Measurements from ENCODE around the gene MAPT. TPM values are rescaled to one million over a fixed set of nuclear protein-coding genes. Genes with fewer than 3 reads are reported as not detected.
A peak's percentile ranks its signal among the peaks of the same experiment; 100 is the strongest.
"Not testable (repeated sequence)": the region's sequence is repeated elsewhere in the genome, so short reads cannot be mapped to it uniquely, and the experiment has no call there.

The MAPT gene
- total RNA-seq, 1 experiment from 2014 or later = 0.18 TPM

GRCh38 chr17:45861165-45861564, 33.2 kb upstream of the MAPT start:
- DNase-seq (ENCODE audit: low read depth) = no peak

GRCh38 chr17:45862127-45862526, 32.2 kb upstream of the MAPT start:
- DNase-seq (ENCODE audit: low read depth) = not testable (repeated sequence)

- DNase-seq (ENCODE audit: low read depth) = no peak
These were observed 30.3 kb upstream of the MAPT start for GRCh38 chr17:45863857-45864654.

- no peak for DNase-seq (ENCODE audit: low read depth)
These were observed 27.2 kb upstream of the MAPT start for GRCh38 chr17:45867171-45867570.

GRCh38 chr17:45867702-45868101, 26.7 kb upstream of the MAPT start:
- DNase-seq (ENCODE audit: low read depth) = peak; percentile 25

GRCh38 chr17:45868276-45868675, 26.1 kb upstream of the MAPT start:
- DNase-seq (ENCODE audit: low read depth) = peak; percentile 56

GRCh38 chr17:45869676-45870341, 24.5 kb upstream of the MAPT start:
- DNase-seq (ENCODE audit: low read depth) = no peak

GRCh38 chr17:45870342-45870974, 23.9 kb upstream of the MAPT start:
- no peak for DNase-seq (ENCODE audit: low read depth)

GRCh38 chr17:45871718-45872117, 22.6 kb upstream of the MAPT start:
- DNase-seq (ENCODE audit: low read depth) = no peak

- DNase-seq (ENCODE audit: low read depth) = no peak
These were observed 20.6 kb upstream of the MAPT start for GRCh38 chr17:45873728-45874127.

GRCh38 chr17:45874151-45874550, 20.2 kb upstream of the MAPT start:
- DNase-seq (ENCODE audit: low read depth) = no peak

- no peak for DNase-seq (ENCODE audit: low read depth)
These were observed 17.8 kb upstream of the MAPT start for GRCh38 chr17:45876539-45876938.

- no peak for DNase-seq (ENCODE audit: low read depth)
These were observed 16.9 kb upstream of the MAPT start for GRCh38 chr17:45877467-45877866.

GRCh38 chr17:45883063-45883462, 11.3 kb upstream of the MAPT start:
- no peak for DNase-seq (ENCODE audit: low read depth)

GRCh38 chr17:45886852-45887251, 7.5 kb upstream of the MAPT start:
- no peak for DNase-seq (ENCODE audit: low read depth)

- no peak for DNase-seq (ENCODE audit: low read depth)
These were observed 6.0 kb upstream of the MAPT start for GRCh38 chr17:45888392-45888791.

- no peak for DNase-seq (ENCODE audit: low read depth)
These were observed 4.8 kb upstream of the MAPT start for GRCh38 chr17:45889579-45889978.

- no peak for DNase-seq (ENCODE audit: low read depth)
These were observed 681 bp upstream of the MAPT start for GRCh38 chr17:45893725-45894021.

- no peak for DNase-seq (ENCODE audit: low read depth)
These were observed 1.1 kb downstream of the MAPT start for GRCh38 chr17:45895304-45895968.

- DNase-seq (ENCODE audit: low read depth) = no peak
These were observed 1.8 kb downstream of the MAPT start for GRCh38 chr17:45895969-45896785.

Measured in HT1080 (cell line).